ENCODE measurements around the gene KRT6B. TPM values are rescaled to one million over a fixed set of nuclear protein-coding genes. Genes with fewer than 3 reads are reported as not detected.
"Not testable (repeated sequence)": the region's sequence is repeated elsewhere in the genome, so short reads cannot be mapped to it uniquely, and the experiment has no call there.

KRT6B gene
- total RNA-seq, 1 experiment from 2014 or later = not detected

DNA sequence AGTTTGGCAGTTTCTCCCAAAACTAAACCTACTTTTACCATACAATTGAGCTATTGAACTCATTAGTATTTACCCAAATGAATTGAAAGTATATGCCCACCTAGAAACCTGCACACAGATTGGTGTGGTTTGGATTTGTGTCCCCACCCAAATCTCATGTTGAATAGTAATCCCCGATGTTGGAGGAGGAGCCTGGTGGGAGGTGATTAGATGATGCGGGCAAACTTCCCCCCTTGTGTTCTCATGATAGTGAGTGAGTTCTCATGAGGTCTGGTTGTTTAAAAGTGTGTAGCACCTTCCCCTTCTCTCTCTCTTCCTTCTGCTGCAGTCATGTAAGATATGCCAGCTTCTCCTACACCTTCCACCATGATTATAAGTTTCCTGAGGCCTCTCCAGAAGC, 25.7 kb upstream of the KRT6B start:
- in situ Hi-C loops (cut with HindIII; ENCODE audit: low sequenced_read_pairs) = no loop called here
- DNase-seq (ENCODE audit: low spot score) = no peak

DNA sequence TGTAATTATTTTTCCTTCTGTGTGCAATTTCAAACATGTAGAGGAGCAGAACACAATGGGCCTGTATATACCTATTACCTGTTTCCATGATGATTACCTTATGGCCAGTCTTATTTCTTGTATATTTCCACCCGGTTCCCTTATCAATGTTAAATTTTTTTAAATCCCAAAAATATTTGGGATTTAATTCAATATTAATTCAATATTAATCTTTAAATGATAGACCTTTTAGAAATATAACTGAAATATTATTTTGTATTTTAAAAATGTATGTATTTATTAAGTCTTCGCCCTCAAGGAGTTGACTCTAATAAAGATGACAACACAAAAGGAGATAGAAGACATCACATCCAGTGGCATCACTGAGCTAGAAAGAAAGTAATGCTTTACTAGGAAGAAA, 22.3 kb upstream of the KRT6B start:
- in situ Hi-C loops (cut with HindIII; ENCODE audit: low sequenced_read_pairs) = no loop called here
- no peak for DNase-seq (ENCODE audit: low spot score)

DNA sequence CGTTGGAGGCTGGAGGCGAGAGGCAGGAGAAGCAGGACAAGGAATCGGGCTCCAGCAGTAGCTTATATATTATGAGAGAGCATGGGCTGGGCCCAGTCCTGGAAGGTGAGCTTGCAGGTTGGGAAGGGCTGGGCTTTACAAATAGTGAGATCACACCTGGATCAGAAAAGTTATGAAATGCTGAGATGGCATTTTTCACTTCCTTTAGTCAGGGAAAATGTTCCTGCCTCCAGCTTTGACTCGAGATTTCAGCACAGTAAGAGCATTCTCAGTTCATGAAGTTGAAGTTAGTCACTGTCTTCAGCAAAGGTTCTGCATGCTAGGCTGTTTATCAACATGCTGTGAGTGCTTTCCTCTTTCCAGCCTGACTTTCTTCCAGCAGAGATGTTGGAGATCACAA, 21.8 kb upstream of the KRT6B start, which contains the start of gene KRT6C:
KRT6C (minus strand) TSS at position 38 of the 400 bp plus-strand sequence. CDS start 68 bp downstream, outside the sequence.
- no peak for DNase-seq (ENCODE audit: low spot score)
- in situ Hi-C loops (cut with HindIII; ENCODE audit: low sequenced_read_pairs) = no loop called here

DNA sequence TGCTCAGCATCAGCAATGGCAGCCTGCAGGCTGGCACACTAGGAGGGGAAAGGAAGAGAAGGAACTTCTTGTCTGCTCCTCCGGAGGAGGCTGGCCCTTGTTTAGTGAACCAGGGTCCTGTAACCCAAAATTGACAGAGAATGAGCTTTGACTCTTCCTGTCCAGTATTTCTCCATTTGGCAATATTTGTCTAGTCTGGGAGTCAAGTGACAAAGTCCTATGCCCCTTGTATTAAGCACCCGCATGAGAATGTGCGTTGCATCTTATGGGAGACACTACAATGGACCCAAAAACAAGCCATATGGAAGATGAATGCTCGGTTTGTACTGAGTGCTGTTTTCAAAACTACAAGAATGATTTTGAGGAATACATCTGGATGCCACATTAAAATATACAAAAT, 17.9 kb upstream of the KRT6B start:
- in situ Hi-C loops (cut with HindIII; ENCODE audit: low sequenced_read_pairs) = no loop called here
- no peak for DNase-seq (ENCODE audit: low spot score)

DNA sequence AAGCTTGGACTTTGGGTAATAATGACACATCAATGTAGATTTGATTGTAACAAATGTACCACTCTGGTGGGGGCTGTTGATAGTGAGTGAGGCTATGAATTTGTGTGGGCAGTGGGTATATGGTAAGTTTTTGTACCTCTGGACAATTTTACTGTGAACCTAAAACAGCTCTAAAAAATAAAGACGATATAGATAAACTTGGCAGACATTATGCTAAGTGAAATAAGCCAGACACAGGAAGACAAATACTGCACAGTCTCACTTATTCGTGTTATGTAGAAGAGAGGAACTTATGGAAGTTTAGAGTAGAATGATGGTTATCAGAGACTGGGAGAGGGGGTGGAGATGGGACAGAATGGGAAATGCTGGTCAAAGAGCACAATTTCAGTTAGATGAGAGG, 13.0 kb upstream of the KRT6B start:
- DNase-seq (ENCODE audit: low spot score) = no peak
- in situ Hi-C loops (cut with HindIII; ENCODE audit: low sequenced_read_pairs) = no loop called here

DNA sequence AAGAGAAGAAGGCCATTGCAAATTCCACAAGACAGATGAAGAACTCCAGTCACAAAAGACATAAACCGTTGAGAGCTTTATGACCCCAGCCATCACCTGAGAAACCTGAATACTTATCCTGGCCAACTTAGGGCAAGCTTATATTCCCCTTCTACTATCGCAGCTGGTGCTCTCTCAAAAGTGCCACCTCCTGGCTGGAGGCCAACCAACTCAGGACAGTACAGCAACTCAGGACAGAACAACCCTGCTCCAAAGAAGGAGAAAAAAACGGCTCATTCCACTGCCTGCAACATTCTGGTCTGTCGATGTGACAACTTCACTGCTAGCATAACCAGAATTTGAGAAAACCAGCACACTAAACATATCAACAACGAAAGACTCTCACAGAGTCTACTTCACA, 9.7 kb upstream of the KRT6B start:
- DNase-seq (ENCODE audit: low spot score) = no peak
- in situ Hi-C loops (cut with HindIII; ENCODE audit: low sequenced_read_pairs) = no loop called here

DNA sequence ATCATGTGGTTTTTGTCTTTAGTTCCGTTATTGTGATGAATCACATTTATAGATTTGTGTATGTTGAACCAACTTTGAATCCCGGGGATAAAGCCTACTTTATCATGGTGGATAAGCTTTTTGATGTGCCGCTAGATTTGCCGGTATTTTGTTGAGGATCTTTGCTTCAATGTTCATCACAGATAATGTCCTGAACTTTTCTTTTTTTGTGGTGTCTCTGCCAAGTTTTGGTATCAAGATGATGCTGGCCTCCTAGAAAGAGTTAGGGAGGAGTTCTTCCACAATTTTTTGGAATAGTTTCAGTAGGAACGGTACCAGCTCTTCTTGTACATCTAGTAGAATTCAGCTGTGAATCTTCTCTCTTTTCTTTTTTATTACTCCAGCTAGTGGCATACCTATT, 6.9 kb upstream of the KRT6B start:
- no peak for DNase-seq (ENCODE audit: low spot score)
- in situ Hi-C loops (cut with HindIII; ENCODE audit: low sequenced_read_pairs) = no loop called here

DNA sequence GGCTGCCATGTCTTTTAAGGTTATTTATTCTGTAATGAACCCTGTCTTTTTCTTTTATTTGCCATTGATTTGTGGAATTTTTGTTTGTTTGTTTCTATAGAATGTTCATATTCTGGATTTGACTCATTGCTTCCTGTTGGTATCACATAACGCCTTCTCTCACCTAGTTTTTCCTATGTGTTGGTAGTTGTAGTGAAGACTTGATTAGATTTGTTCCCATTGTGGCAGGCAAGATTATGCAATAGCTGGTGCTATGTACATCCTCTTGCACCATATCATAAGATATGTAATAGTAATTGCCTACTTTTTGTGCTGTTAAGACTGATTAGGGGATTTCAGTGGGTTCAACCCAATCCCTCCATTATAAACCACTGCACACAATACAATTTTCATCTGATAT, 3.9 kb upstream of the KRT6B start:
- DNase-seq (ENCODE audit: low spot score) = no peak
- in situ Hi-C loops (cut with HindIII; ENCODE audit: low sequenced_read_pairs) = no loop called here

DNA sequence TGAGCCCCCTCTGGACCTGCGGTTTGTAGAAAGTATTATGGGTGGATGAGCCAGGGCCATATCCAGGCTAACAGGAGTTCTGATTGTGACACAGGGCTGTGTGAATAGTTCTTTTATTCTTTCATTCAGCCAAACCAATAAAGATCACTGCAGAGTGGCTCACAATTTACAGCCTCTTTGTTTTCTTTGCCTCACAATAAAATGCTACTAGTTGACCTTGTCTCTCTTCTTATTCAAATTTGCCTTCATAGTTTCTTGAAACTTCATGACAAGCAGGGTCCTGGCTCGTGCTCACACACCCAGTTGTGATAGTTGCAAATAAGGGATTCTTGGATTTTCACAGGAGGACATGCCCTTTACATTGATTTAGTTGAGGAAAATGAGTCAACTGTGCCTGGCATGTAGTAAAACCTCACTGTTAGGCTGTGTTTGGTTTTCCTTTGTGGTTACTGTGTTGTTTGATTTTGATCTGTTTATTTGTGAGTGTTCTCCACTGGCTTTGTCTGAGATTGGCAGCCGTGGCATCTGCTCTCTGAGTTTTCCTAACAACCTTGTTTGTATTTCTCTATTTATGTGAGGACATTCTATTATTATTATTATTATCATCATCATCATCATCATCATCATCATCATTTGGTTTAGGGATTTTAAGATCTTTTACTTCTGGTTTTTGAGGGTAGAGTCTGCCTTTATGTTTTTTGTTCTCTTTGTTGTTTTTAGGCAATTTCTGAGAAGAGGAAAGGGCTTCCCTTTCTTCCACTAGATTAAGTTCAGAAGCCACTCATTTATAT, 2.7 kb upstream of the KRT6B start:
- in situ Hi-C loops (cut with HindIII; ENCODE audit: low sequenced_read_pairs) = no loop called here

DNA sequence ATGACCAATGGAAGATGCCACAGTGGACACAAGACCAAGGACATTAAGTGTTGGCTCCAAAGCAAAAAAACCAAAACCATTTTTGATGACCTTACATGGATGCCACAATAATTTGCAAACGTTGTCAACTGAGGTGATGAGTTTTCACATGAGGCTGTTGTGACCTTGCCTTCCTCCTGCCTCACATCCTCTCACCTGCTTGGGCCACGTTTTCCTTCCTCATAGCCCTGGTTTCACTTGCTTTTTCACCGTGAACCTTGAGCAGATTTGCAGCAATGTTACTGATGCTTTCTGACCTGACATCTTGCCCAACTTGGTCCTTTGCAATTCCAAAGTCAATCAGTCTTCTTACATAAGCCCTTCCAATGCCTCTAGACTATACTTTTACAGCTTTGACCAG, 3.7 kb downstream of the KRT6B start:
- DNase-seq (ENCODE audit: low spot score) = no peak
- in situ Hi-C loops (cut with HindIII; ENCODE audit: low sequenced_read_pairs) = no loop called here

More for the DNA sequence above, 2.7 kb upstream of the KRT6B start:
- no peak for DNase-seq (ENCODE audit: low spot score)

DNA sequence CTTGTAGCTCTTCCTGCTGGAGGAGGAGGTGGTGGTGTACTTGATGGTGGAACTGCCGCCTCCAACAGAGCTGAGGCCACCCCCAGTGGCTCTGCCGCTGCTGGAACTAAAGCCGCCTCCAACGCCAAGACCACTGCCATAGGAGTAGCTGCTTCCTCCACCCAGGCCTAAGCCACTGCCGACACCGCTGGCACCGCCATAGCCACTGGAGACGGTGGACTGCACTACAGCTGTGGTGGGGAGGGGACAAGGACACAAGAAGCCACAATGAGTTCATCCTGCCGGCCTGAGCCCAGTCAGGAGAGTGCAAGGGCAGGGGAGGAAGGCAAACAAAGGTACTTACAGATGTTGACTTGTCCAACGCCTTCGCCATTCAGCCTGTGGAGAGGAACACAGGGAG, 4.8 kb downstream of the KRT6B start:
- in situ Hi-C loops (cut with HindIII; ENCODE audit: low sequenced_read_pairs); DNase-seq (ENCODE audit: low spot score): not testable (repeated sequence)

DNA sequence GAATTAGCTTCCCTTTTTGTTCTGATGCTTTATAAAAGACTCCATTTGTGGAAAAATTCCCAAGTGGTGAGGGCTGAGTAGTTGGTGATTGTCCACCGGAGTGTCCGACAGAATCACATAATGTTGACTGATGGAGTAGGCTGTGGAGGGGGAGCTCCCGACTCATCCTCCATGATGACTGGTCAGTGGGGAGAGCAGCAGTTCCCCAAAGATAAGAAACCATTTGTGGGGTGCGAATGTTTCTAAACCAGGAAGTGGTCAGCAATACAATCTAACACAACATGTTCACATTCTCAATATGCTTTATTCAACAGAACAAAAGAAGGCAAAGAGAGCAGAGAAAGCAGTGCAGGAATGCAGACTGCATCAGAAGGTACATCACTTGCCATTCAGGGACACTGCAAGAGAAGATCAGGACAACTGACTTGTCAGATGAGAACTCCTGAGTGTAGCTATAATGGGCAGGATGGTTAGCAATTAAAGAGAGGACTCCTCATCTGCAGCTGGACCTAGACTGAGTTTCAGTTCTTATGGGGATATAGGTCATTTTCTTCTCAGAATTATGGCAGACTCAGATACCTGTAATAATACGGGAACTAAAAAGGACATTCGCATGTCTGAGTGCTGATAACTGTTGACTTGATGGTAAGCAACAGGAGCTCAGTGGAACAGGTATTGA, 5.4 kb downstream of the KRT6B start:
- DNase-seq (ENCODE audit: low spot score) = no peak
- in situ Hi-C loops (cut with HindIII; ENCODE audit: low sequenced_read_pairs) = no loop called here

DNA sequence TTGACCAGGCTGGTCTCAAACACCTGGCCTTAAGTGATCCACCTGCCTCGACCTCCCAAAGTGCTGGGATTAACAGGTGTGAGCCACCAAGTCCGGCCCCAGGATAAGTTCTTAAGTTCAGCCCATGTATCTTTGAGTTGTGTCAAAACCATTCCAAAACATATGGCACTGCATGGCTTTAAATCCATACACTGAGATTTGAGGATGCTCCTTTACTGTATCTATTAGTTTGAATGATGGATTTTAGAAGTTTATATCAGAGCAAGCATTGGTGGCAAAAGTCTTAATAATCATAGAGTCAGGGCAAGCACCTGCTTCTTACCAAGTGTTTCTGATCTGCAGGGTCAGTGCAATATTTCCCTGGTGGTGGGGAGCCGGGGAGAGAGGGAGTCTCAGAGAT, 6.1 kb downstream of the KRT6B start:
- in situ Hi-C loops (cut with HindIII; ENCODE audit: low sequenced_read_pairs) = no loop called here

DNA sequence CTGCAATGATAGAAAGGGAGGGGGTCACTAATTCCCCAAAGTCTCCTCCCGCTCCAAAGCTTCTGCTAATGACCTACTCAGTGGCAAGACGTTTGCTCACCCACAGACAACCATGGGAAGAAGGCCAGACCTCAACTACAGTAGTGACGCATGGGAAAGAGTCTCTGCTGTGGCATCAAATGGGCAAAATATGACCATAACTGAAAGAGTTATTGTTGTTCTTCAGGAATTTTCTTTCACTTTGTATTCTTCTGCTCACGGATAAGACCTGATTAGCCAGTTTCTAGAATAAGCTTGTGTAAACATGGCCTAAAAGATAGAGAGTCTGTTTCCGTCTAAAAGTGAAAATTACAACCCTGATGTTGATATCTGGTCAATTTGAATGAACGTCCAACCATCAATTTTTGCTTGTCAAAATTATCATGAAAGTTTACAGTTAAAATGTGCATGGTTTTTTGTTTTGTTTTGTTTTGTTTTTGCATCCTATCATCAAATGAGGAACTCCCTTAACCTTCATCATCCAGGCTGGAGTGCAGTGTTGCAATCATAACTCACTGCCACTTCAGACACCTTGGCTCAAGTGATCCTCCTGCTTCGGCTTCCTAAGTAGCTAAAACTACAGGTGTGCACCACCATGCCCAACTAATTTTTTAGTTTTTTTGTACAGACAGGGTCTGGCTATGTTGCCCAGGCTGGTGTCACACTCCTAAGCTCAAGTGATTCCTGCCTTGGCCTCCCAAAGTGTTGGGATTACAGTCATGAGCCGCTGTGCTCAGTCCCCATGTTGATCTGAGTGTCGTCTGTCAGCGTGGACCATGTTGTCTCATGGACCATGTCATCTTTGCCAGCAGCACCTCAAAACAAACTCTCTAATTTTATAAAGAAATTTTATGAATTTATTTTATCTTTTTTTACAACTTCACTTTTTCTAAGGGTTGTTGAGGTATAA, 7.0 kb downstream of the KRT6B start:
- in situ Hi-C loops (cut with HindIII; ENCODE audit: low sequenced_read_pairs) = no loop called here
- DNase-seq (ENCODE audit: low spot score) = no peak

More for the DNA sequence above, 6.1 kb downstream of the KRT6B start:
- no peak for DNase-seq (ENCODE audit: low spot score)

DNA sequence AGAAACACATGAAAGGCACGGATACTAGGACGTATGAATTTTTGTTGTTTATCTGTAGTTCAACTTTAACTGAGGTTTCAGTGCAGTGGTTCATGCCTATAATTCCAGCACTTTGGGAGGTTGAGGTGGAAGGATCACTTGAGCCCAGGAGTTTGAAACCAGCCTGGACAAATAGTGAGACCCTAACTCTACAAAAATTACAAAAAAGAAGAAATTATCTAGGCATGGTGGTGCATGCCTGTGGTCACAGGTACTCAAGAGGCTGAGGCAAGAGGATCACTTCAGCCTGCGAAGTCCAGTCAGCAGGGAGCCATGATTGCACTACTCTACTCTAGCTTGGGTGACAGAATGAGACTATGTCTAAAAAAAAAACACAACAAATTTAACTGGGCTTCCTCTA, 8.0 kb downstream of the KRT6B start:
- DNase-seq (ENCODE audit: low spot score) = no peak
- in situ Hi-C loops (cut with HindIII; ENCODE audit: low sequenced_read_pairs) = no loop called here

DNA sequence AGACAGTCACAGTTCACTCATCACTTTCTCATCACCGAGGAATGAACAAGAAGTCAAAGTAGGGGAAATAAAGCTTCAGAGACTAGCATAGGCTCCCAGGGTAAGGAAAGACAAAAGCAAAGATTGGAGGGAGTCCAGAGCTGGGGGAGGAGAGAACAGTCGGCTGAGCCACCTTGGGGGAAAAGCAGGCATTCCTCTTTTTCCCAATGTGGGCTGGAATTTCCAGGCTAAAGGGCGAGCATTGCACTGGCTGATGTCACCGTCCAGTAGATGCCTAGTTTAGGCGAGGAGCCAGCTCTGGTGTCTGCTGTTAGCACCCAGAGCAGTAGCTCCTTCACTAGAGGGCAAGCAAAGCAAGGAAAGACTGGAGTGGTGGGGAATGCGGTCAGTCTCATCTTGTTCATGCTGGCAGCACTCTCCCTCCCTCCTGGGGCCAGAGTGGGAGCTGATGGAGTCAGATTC, 9.3 kb downstream of the KRT6B start:
- no peak for DNase-seq (ENCODE audit: low spot score)

DNA sequence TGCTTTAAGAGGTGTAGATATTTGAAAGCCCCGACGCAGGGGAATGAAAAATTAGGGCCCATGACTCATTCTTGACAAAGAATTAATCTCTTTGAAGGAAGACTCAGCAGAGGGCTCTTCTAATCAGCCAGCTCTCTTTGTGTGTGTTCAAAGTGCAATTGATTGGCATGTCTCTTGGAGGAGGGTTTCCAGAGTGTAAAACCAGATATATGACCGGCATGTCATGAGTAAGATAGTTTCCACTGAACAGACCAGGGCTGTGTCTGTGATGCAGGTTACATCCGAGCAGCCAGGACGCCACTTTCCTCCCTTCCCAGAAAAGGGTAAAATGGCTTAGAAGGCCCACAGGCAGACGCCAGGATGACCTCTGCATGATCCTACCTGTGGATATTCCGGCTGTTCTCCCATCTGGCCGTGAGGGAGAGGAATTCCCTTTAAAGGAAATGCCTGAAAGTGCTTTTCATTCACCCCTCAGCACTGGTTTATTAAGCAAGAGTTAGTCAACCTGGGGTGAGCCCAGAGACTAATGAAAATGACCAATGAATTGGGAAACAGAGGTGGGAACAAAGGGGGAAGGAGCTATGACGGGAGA, 10.5 kb downstream of the KRT6B start:
- DNase-seq (ENCODE audit: low spot score) = peak; percentile 2
- in situ Hi-C loops (cut with HindIII; ENCODE audit: low sequenced_read_pairs) = no loop called here

More for the DNA sequence above, 9.3 kb downstream of the KRT6B start:
- in situ Hi-C loops (cut with HindIII; ENCODE audit: low sequenced_read_pairs) = no loop called here

DNA sequence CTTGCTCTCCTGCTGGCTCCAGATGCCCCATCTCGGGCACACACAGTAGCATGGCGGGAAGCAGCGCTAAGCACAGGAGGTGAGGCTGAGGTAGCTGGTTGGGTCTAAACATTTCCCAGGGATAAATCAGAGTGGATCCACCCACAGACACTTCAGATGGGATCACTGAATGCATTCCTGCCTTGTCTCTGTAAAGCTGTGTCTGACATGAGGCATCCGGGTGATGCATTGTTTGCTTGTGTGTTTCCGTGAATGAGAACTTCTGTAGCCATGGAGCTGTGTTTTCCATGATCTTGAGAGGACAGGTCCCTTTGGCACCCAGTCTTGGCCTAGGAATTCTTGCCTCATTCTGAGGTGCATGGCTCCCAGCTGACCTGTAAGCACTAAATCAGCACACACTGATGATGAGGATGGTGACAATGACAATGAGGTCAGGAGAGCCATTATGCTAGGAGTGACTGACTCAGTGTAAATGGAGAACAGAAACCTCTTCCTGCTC, 11.1 kb downstream of the KRT6B start:
- DNase-seq (ENCODE audit: low spot score) = no peak
- in situ Hi-C loops (cut with HindIII; ENCODE audit: low sequenced_read_pairs) = no loop called here

DNA sequence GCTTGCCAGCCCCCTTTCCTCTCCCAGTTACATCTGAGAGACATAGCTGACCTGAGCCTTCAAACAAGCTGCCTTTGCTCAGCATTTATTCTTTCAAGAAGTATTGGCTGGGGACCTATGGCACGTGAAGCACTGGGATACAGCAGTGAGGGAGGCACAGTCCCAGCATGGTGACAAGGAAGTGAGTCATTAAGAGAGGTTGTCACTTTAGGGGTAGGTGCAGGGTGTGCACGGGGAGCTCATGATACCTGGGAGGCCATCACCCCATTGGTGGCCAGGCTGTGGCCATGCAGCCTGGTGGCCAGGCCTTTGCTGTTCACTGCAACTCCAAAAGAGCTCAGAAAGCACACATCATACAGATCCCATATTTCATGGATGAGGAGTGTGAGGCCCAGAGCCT, 12.1 kb downstream of the KRT6B start:
- DNase-seq (ENCODE audit: low spot score) = no peak
- in situ Hi-C loops (cut with HindIII; ENCODE audit: low sequenced_read_pairs) = no loop called here
